GM10266 (cell line): ENCODE measurements around the gene RAD9A.
A peak's percentile ranks its signal among the peaks of the same experiment; 100 is the strongest.

ENCODE experiments used
- DNase-seq: peaks from one replicate; pipeline ENCODE4 v3.0.0; 2012; ENCODE audit errors: extremely low spot score
- CTCF ChIP-seq: IDR thresholded peaks from 2 replicates; pipeline ENCODE4 v1.5.1; 2012; ENCODE audit warnings: mild to moderate bottlenecking, low read depth; ENCODE audit not compliant: control insufficient read depth, insufficient read depth; ENCODE audit errors: missing control alignments

Gene RAD9A

GRCh38 chr11:67349457-67349856 is 42.3 kb upstream of the RAD9A start:
- DNase-seq, result no peak
- TF ChIP-seq CTCF, result no peak

GRCh38 chr11:67349928-67350465 is 41.8 kb upstream of the RAD9A start:
- no peak for TF ChIP-seq CTCF
- DNase-seq, result no peak

GRCh38 chr11:67351275-67352005 is 40.3 kb upstream of the RAD9A start:
- TF ChIP-seq CTCF, result peak; percentile 92
- peak; percentile 70 for DNase-seq

- DNase-seq, result peak; percentile 40
- no peak for TF ChIP-seq CTCF
Measured at GRCh38 chr11:67352546-67353316, 39.1 kb upstream of the RAD9A start.

- no peak for TF ChIP-seq CTCF
- DNase-seq, result peak; percentile 96
Measured at GRCh38 chr11:67353317-67354074, 38.3 kb upstream of the RAD9A start, which contains the start of gene POLD4. Gene POLD4, minus strand, starts transcription at chr11:67353546. Its CDS starts 147 bp downstream, at chr11:67353399.

GRCh38 chr11:67354075-67355022 is 37.4 kb upstream of the RAD9A start:
- TF ChIP-seq CTCF, result no peak
- DNase-seq, result peak; percentile 10
